ENCODE data around the gene MVD. TPM values are rescaled to one million over a fixed set of nuclear protein-coding genes. Genes with fewer than 3 reads are reported as not detected.

The MVD gene
- total and polyA plus RNA-seq, 2 of the 13 experiments (the other 11 are each of a cell fraction or from before 2014, with no cell fraction given): 28.1 to 187 TPM

- TF ChIP-seq ZNF407 (CRISPR knock-in tag; IDR thresholded peaks at IDR 0.05; ENCODE audit: not compliant biosample characterization): no peak
- no peak for TF ChIP-seq ZNF552 (CRISPR knock-in tag; IDR thresholded peaks at IDR 0.05; ENCODE audit: borderline replicate concordance)
These were observed 37.4 kb upstream of the MVD start (continued) for GRCh38 chr16:88700322-88700635.

- no peak overlapping the region for H3K4me3 ChIP-seq (replicated peaks in 1 of 3; ENCODE audit: insufficient read depth in 1 of 3, low read depth in 2 of 3, low read length in 3 of 3)
- DNase-seq (ENCODE audit: low spot score) (no peak), ATAC-seq (no peak), FAIRE-seq (no peak)
- no peaks in the 10 kb centered on the region for H3K9me3 ChIP-seq (ENCODE audit: low read length)
- no peak overlapping the region for H3K9ac ChIP-seq (ENCODE audit: insufficient read depth, low read depth, low read length)
- H3K36me3 ChIP-seq (replicated peaks in 1 of 2; ENCODE audit: control insufficient read depth in 1 of 2, insufficient read depth in 2 of 2, low read length in 2 of 2): peaks cover 11 to 12% of the 10 kb centered on the region in 2 experiments; a peak in 4 of 5 replicates
- 100% methylated on average over 6 of the region's 16 CpGs for WGBS (ENCODE audit: low lambda C conversion rate)
- intact Hi-C loops (cut with micrococcal nuclease; ENCODE audit: unreplicated experiment) (no loop called here), in situ Hi-C loops (cut with HindIII; ENCODE audit: extremely low pct_ligation_motif_present, low pct_unique_long_range_greater_than_20kb) (no loop called here)
- peaks cover under 1% of the 10 kb centered on the region for H3K79me2 ChIP-seq (ENCODE audit: insufficient read depth, low read length)
- ChIA-PET POLR2A (no interaction called here), CTCF (ENCODE audit: low intra/inter-chr PET ratio, low total read pairs) (no interaction called here)
- H3K27me3 ChIP-seq (ENCODE audit: control insufficient read depth in 1 of 2, insufficient read depth in 2 of 2, low read length in 2 of 2): peaks cover 5% of the 10 kb centered on the region in 2 experiments; a peak in 3 of 5 replicates
- no peak overlapping the region for H3K27ac ChIP-seq (ENCODE audit: extremely low read length, insufficient read depth, low read length)
- peaks cover 54% of the 10 kb centered on the region for H3K4me1 ChIP-seq (ENCODE audit: insufficient read depth, low read length)
- H3K4me2 ChIP-seq (ENCODE audit: low read depth, low read length): no peak overlapping the region
- H4K20me1 ChIP-seq (ENCODE audit: insufficient read depth, low read length): no peaks in the 10 kb centered on the region
- TSS peak; percentile 16 for BruUV-seq (replicated peaks)
- no peak for TF ChIP-seq ZC3H4 (CRISPR knock-in tag; IDR thresholded peaks at IDR 0.05; ENCODE audit: borderline replicate concordance)
- TF ChIP-seq HNRNPL (IDR thresholded peaks at IDR 0.05; ENCODE audit: low read depth, low read length): 0 out of 2 replicates have a peak, but pooled peaks have one; percentile 42
- no peak overlapping the region for H2AFZ ChIP-seq (ENCODE audit: low read length)
These were observed 36.3 kb upstream of the MVD start for GRCh38 chr16:88699180-88699579.

Data from HepG2 (cell line).